ENCODE results near the gene HMGN3.

The HMGN3 gene

GRCh38 chr6:79246891-79247290 is 12.4 kb upstream of the HMGN3 start:
- TF ChIP-seq CTCF (IDR thresholded peaks at IDR 0.05), result no peak
- no peak overlapping the region for H3K27ac ChIP-seq
- H3K4me3 ChIP-seq, result no peak overlapping the region
- no peak for DNase-seq (ENCODE audit: low spot score)

GRCh38 chr6:79241228-79241627 is 6.7 kb upstream of the HMGN3 start:
- no peak for TF ChIP-seq CTCF (IDR thresholded peaks at IDR 0.05)
- no peak for DNase-seq (ENCODE audit: low spot score)

GRCh38 chr6:79240509-79240908 is 6.0 kb upstream of the HMGN3 start:
- no peak for DNase-seq (ENCODE audit: low spot score)
- H3K4me3 ChIP-seq, result no peak overlapping the region
- H3K27ac ChIP-seq, result no peak overlapping the region
- no peak for TF ChIP-seq CTCF (IDR thresholded peaks at IDR 0.05)

More at GRCh38 chr6:79241228-79241627, 6.7 kb upstream of the HMGN3 start:
- Histone ChIP-seq H3K27ac (no peak overlapping the region), H3K4me3 (no peak overlapping the region)

GRCh38 chr6:79239536-79240168 is 5.2 kb upstream of the HMGN3 start:
- no peak for DNase-seq (ENCODE audit: low spot score)
- H3K27ac ChIP-seq, result no peak overlapping the region
- no peak for TF ChIP-seq CTCF (IDR thresholded peaks at IDR 0.05)
- no peak overlapping the region for H3K4me3 ChIP-seq

- no peak for DNase-seq (ENCODE audit: low spot score)
- no peak overlapping the region for H3K27ac ChIP-seq
- no peak for TF ChIP-seq CTCF (IDR thresholded peaks at IDR 0.05)
- no peak overlapping the region for H3K4me3 ChIP-seq
Measured at GRCh38 chr6:79238919-79239318, 4.4 kb upstream of the HMGN3 start.

- Histone ChIP-seq H3K4me3 (no peak overlapping the region), H3K27ac (no peak overlapping the region)
- no peak for TF ChIP-seq CTCF (IDR thresholded peaks at IDR 0.05)
- no peak for DNase-seq (ENCODE audit: low spot score)
Measured at GRCh38 chr6:79236711-79237110, 2.2 kb upstream of the HMGN3 start.

- peak; percentile 96 for DNase-seq (ENCODE audit: low spot score)
- peak overlapping the region; percentile 91 for H3K4me3 ChIP-seq
- TF ChIP-seq CTCF (IDR thresholded peaks at IDR 0.05), result no peak
- H3K27ac ChIP-seq, result peak overlapping the region; percentile 91 to 97
Measured at GRCh38 chr6:79233611-79234149, 802 bp downstream of the HMGN3 start.
